H1 (cell line): ENCODE results near the gene MYCBP2. TPM values are rescaled to one million over a fixed set of nuclear protein-coding genes. Genes with fewer than 3 reads are reported as not detected.

ENCODE experiments used
- POLR2A ChIP-seq, 2 experiments: IDR thresholded peaks; 1 replicate in 1 of 2; 2 replicates in 1 of 2; pipeline ENCODE4 v1.6.1; 2011; ENCODE audit warnings: low read depth in 2 of 2, low read length in 2 of 2, mild to moderate bottlenecking in 2 of 2; ENCODE audit errors: control extremely low read depth in 1 of 2
- TEAD4 ChIP-seq: IDR thresholded peaks from 2 replicates; pipeline ENCODE4 v1.6.1; 2012; ENCODE audit warnings: low read depth, low read length, inconsistent platforms, mixed read lengths
- polyA plus RNA-seq, 7 experiments: library from polyadenylated mRNA; depleted of rRNA in 3 of 7; stranded (reverse) in 5 of 7; unstranded in 2 of 7; fragments of >200 nt in 5 of 7; fragments of 200-250 nt in 2 of 7; gene quantifications; 1 replicate in 5 of 7; 2 replicates in 1 of 7; 4 replicates in 1 of 7; pipeline versions ENCODE4 v1.2.1 to v1.2.3, GENCODE V29; 2011 to 2013; ENCODE audit warnings: missing spikeins in 2 of 7, mixed read lengths in 2 of 7
- total RNA-seq: library from RNA; stranded (reverse); fragmentation: NEBNext Ultra II Directional; extraction: Animal tissue kit (Norgen Biotek cat#: 25700); gene quantifications from 2 replicates; pipeline ENCODE4 v1.2.1, GENCODE V29; 2021

Gene MYCBP2
- total and polyA plus RNA-seq, 2 of the 8 experiments (the other 6 are each of a cell fraction or from before 2014, with no cell fraction given) = 19.0 to 52.1 TPM

DNA sequence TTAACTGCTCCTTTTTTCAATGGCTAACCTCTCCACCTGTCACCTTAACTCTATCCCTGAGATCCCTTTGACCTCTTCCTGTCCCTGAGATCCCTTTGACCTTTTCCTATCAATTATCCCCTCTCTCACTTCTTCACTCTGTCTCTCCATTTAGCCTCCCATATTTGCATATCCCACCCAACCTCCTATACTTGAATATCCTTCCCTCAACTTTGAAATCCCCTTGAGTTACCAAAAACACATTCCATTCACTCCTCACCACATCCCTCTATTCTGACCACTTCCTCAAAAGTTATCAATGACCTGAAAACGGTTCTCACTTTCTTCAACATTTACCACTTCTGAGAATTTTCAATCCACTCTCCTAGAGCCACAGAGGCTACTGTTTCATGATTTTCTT, 3.0 kb downstream of the MYCBP2 start (continued):
- no peak for TF ChIP-seq TEAD4
- no peak for TF ChIP-seq POLR2A (IDR thresholded peaks at IDR 0.05; ENCODE audit: control extremely low read depth in 1 of 2, low read depth in 2 of 2, low read length in 2 of 2)
